Neutrophil (primary cell): ENCODE data around the gene MICU2.

Experiments
- H3K27ac ChIP-seq: fragments of 200-600 bp; sonication (generic); 2 replicates; pipeline ENCODE4 v1.5.1; 2016; ENCODE audit warnings: mild to moderate bottlenecking, moderate library complexity
- H3K27me3 ChIP-seq: fragments of 200-600 bp; sonication (generic); 2 replicates; pipeline ENCODE4 v1.6.0; 2016; ENCODE audit warnings: mild to moderate bottlenecking
- H3K36me3 ChIP-seq: fragments of 200-600 bp; sonication (generic); 2 replicates; pipeline ENCODE4 v1.5.1; 2017
- H3K4me1 ChIP-seq, 2 experiments: fragments of 200-600 bp in 1 of 2; sonication (generic) in 1 of 2; 1 replicate in 1 of 2; 2 replicates in 1 of 2; pipeline versions ENCODE4 v1.5.1 to v1.6.1; 2013 to 2016; ENCODE audit warnings: low read depth in 1 of 2, low read length in 1 of 2, mild to moderate bottlenecking in 1 of 2, moderate library complexity in 1 of 2; ENCODE audit not compliant: control insufficient read depth in 1 of 2, insufficient read depth in 1 of 2
- H3K4me3 ChIP-seq, 2 experiments: fragments of 200-600 bp in 1 of 2; sonication (generic) in 1 of 2; 1 replicate in 1 of 2; 2 replicates in 1 of 2; pipeline ENCODE4 v1.5.1; 2013 to 2016; ENCODE audit warnings: low read depth in 1 of 2, low read length in 1 of 2, mild to moderate bottlenecking in 1 of 2, moderate library complexity in 1 of 2
- H3K9me3 ChIP-seq: fragments of 200-600 bp; sonication (generic); 2 replicates; pipeline ENCODE4 v1.5.1; 2016
- TF ChIP-seq, protein P1 (sequence below): fragments of 200-600 bp; sonication (generic); IDR thresholded peaks from 2 replicates; pipeline ENCODE4 v1.5.1; 2016; ENCODE audit warnings: antibody characterized with exemption

Gene MICU2

DNA sequence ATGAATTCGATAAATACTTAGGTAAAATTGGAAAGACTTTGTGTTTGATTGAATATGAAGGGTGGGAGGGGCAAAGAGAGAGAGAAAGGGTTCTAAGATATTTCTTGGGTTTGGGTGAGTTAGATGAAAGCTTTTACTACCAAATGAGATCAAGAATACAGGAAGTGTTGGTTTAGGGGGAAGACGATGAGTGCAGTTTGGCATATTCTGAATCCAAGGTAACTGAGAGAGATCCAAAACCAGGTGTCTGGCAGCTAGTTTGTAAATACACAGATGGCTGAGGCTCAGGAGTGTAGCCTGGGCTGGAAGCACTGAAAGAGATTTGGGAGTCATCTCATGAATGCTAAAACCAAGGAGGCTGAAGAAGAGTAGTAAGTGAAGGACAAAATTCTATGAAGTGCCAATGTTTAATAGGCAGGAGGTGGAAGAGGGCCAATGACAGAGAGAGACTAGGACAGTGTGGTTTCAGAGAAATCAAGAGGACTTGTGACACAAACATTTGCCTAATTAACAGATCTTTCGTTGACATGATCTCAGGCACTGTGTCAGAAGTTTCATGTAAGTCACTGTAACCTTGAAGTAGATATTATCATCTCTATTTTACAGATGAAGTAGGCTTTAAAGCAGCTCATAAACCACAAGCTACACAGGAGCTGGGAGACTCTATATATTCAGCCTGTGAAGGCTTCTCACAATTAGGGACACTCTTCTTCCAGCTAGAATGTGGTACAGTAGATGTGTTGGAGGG lies 74.7 kb downstream of the MICU2 start:
- no peak overlapping the region for H3K27ac ChIP-seq
- no peaks in the 10 kb centered on the region for H3K4me1 ChIP-seq
- no peaks in the 10 kb centered on the region for H3K9me3 ChIP-seq
- TF ChIP-seq, protein P1, sequence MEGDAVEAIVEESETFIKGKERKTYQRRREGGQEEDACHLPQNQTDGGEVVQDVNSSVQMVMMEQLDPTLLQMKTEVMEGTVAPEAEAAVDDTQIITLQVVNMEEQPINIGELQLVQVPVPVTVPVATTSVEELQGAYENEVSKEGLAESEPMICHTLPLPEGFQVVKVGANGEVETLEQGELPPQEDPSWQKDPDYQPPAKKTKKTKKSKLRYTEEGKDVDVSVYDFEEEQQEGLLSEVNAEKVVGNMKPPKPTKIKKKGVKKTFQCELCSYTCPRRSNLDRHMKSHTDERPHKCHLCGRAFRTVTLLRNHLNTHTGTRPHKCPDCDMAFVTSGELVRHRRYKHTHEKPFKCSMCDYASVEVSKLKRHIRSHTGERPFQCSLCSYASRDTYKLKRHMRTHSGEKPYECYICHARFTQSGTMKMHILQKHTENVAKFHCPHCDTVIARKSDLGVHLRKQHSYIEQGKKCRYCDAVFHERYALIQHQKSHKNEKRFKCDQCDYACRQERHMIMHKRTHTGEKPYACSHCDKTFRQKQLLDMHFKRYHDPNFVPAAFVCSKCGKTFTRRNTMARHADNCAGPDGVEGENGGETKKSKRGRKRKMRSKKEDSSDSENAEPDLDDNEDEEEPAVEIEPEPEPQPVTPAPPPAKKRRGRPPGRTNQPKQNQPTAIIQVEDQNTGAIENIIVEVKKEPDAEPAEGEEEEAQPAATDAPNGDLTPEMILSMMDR = no peak
- no peaks in the 10 kb centered on the region for H3K27me3 ChIP-seq
- peaks cover 3% of the 10 kb centered on the region for H3K36me3 ChIP-seq
- H3K4me3 ChIP-seq = no peak overlapping the region

DNA sequence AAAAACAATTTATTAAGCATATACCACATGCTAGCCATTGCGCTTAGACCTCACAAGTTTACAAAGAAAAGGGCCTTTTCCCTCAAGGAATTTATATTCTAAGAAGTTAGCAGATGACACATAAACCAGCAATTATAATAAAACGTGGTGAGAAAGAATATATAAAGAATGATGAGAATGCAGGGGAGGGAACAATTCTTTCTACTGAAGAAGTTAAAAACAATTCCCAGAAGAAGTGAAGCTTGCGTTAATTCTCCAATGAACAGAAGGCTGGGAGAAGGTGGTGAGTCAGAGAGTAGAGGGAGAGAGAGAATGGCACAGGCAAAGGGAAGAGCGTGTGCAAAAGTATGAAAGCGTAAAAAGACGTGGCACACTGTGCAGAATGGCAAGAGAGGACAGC lies 75.4 kb downstream of the MICU2 start:
- no peaks in the 10 kb centered on the region for H3K36me3 ChIP-seq
- TF ChIP-seq, protein P1 = no peak
- H3K4me3 ChIP-seq = no peak overlapping the region

DNA sequence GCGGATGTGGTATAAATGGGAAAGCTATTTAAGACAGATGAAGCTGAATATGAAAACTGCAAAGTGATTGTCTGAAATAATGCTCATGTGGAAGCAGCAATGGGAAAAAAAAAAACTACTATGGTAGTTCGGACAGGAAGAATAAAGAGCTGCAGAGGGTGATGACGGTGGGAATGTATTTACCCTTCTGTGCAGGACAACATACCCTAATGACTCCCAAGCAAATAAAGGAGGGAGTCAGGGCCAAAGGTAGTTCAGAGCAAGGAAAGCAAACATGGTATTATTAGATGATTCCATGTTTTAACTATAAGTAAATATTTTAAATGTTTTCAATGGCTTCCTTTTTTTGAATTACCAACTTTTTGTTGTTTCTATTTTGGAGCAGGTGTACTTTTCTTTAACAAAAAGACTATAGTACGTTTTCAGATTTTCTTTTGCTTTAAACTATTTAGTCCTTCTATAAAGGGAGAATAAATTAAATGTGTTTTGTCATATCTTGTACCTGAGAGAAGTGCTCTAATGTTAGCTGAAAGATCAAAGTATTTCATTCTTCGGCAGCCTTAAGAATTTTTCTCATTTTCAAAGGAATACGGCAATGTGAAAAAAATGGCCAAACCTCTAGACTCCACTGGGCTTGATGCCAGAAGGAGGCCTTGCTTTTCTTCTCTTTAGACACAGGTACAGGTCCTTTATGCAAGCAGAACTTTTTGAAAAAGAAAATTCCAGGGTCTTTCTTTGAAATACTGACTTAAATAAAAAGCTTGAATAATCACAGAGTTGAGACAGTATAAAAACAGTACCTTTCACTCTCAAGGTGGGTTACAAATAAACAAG lies 77.0 kb downstream of the MICU2 start:
- H3K36me3 ChIP-seq = peaks cover 4% of the 10 kb centered on the region

More for the DNA sequence above, 75.4 kb downstream of the MICU2 start:
- no peaks in the 10 kb centered on the region for H3K27me3 ChIP-seq
- no peaks in the 10 kb centered on the region for H3K9me3 ChIP-seq
- H3K4me1 ChIP-seq = no peaks in the 10 kb centered on the region
- no peak overlapping the region for H3K27ac ChIP-seq

DNA sequence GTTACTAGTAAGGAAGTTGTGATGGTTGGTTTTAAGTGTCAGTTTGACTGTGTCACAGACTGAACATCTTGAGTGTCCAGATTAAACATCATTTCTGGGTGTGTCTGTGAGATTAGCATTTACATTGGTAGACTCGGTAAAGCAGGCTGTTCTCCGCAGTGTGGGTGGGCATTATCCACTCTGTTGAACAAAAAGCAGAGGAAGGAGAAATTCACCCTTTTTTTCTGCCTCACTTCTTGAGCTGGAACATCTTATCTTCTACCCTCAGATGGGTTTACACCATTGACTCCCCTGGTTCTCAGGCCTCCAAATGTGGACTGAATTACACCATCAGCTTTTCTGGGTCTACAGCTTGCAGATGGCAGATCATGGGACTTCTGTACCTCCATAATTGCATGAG lies 81.1 kb downstream of the MICU2 start:
- no peaks in the 10 kb centered on the region for H3K4me1 ChIP-seq
- H3K27me3 ChIP-seq = no peaks in the 10 kb centered on the region
- no peak overlapping the region for H3K27ac ChIP-seq
- H3K36me3 ChIP-seq = peaks cover 34% of the 10 kb centered on the region
- H3K9me3 ChIP-seq = no peaks in the 10 kb centered on the region
- no peak overlapping the region for H3K4me3 ChIP-seq
- TF ChIP-seq, protein P1 = no peak

More for the DNA sequence above, 77.0 kb downstream of the MICU2 start:
- no peaks in the 10 kb centered on the region for H3K27me3 ChIP-seq
- H3K4me1 ChIP-seq = no peaks in the 10 kb centered on the region
- H3K27ac ChIP-seq = no peak overlapping the region
- H3K9me3 ChIP-seq = no peaks in the 10 kb centered on the region
- H3K4me3 ChIP-seq = no peak overlapping the region
- TF ChIP-seq, protein P1 = no peak

DNA sequence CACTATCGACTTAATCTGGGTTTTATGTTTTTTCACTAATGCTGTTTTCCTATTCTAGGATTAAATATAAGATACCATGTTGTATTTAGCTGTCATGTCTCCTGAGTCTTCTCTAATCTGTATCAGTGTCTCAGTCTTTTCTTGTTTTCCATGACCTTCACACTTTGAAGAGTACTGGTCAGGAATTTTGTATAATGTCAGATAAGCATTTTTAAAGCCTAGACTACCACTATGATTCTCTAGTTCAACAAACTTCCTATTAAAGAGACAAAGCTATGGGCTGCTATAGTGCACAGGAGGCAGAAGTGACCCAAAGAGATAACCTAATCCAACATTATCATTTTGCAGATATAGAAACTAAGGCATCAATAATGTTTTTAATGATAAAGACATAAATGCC lies 81.8 kb downstream of the MICU2 start:
- H3K4me1 ChIP-seq = no peaks in the 10 kb centered on the region
- H3K27ac ChIP-seq = no peak overlapping the region
- peaks cover 40% of the 10 kb centered on the region for H3K36me3 ChIP-seq
- H3K4me3 ChIP-seq = no peak overlapping the region
- TF ChIP-seq, protein P1 = no peak
- no peaks in the 10 kb centered on the region for H3K27me3 ChIP-seq
- H3K9me3 ChIP-seq = no peaks in the 10 kb centered on the region
